Left renal cortex interstitium (tissue), 4 donors: ENCODE results near the gene ZC3H7B. TPM values are rescaled to one million over a fixed set of nuclear protein-coding genes. Genes with fewer than 3 reads are reported as not detected.

Source experiments
- DNase-seq, 4 donors: peaks; one replicate each; pipeline ENCODE4 v3.0.0-alpha.2; 2013; ENCODE audit warnings: low read depth in 4 of 4, low spot score in 2 of 4, missing footprints in 1 of 4
- polyA plus RNA-seq, 4 donors: library from polyadenylated mRNA; unstranded; fragments of 120-200 nt; gene quantifications; one replicate each; pipeline ENCODE4 v1.2.1, GENCODE V29; 2013; ENCODE audit not compliant: insufficient read length in 4 of 4

ZC3H7B gene
- polyA plus RNA-seq, 4 donors = 70.6 to 109 (median 94.8) TPM

DNA sequence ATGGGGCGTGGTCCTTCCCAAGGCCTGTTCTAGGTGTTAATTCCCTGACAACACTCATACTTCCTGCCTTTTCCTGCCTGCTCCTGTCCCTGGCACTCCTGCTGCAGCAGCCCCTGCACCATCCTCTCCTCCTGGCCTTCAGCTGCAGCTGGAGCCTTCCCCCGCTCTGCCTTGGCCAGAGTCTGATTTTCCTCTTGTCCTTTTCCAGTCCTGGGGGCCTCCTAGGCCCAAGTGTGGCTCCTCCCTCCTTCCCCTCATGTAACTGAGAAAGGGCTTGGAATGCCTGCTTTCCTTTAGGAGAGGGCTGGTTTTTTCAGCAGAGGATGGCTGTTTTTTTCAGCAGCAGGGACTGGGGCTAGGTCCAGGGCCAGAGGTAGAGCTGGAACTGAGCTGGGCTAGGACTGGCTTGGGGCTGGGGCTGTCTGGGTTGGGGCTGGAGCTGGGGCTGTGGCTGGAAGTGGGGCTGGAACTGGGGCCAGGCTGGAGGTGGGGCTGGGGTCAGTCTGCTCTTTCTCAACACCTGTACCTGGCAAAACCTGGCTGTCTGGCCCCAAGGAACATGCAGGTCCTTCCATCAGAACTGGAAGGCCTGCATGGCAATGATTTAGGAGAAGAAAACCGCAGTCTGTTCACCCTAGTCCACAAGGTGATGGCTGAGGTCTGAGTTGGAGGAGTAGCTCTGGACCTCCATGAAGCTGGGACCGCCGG is 23.6 kb downstream of the ZC3H7B start:
- no peak for DNase-seq

DNA sequence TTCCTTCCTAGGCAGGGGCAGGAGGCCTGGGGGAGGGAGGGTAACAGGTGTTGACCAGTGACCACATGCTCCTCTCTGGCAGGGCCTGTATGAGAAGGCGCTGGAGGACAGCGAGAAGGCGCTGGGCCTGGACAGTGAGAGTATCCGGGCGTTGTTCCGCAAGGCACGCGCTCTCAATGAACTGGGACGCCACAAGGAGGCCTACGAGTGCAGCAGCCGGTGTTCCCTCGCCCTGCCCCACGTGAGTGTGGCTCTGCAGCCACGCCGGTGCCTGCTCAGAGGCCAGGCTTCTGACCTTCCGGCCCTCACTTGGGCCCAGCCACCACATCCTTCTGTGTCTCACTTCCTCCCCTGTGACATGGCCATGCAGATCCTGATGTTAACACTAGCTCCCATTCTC is 25.8 kb downstream of the ZC3H7B start:
- DNase-seq = no peak

DNA sequence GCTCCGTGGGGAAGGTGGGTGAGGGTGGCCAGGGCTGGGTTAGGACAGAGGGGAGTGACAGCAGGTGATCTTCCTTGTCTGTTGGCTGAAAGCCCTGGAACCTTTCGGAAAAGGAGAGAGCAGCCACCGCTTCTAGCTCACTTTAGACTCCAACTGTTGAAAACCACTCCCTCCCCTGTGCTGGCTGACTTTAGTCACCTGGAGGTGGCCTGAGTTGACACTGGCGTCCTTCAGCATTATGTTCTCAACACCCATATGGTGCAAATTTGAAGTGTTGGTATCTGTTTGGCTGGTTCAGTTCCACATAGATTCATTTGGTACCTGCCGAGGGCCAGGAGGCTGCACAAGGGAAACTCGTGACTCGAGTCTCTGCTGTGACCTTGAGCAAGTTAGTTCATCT is 28.8 kb downstream of the ZC3H7B start:
- no peak for DNase-seq

DNA sequence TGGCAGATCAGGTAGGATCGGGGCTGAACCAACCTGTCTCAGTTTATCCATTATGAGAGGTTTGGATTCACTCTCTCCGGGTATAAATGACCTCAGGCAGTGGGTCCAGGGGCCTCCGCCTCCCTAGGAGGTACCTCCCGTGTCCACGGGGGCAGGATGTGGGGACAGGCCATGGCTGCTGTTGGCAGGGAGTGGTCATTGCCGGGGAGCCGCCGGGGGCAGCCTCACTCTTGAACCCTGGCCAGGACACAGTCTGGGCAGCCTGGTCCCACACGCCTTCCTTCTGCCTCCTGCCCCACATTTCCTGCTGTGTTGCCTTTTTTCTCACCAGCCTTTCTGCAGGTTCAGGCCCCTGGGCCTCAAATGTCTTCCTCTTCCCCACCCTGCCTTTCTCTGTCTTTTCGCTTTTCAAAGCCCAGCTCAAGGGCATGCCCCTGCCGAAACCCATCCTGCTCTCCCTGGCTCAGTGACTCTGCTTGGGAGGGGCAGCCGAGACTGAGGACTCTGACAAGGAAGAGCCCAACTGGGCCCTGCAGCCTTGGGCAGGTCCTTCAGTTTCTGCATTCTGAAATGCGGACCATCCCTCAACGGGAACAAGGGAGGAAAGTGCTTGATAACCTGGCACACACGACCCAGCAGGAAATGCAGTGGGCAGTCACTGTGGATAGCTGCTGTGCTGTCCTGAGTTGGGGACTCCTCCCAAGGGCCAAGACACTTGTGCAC is 31.1 kb downstream of the ZC3H7B start:
- DNase-seq = no peak

DNA sequence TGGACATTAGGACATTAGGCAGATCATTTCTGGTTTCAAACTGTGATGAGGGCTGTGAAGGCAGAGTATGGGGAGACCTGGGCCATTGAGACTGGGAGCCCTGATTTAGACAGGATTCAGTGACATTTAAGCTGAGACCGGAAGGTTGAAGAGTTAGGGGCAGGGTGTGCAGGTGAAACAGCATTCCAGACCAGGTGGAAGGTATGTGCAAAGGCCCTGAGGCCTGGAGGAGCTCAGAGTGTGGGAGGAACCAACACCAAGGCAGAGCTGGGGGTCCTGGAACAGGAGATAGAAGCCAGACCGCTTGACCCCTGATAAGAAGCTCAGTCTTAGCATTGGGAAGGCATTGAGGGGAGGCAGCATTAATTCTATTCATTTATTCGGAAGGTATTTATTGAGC is 32.5 kb downstream of the ZC3H7B start:
- DNase-seq = no peak

DNA sequence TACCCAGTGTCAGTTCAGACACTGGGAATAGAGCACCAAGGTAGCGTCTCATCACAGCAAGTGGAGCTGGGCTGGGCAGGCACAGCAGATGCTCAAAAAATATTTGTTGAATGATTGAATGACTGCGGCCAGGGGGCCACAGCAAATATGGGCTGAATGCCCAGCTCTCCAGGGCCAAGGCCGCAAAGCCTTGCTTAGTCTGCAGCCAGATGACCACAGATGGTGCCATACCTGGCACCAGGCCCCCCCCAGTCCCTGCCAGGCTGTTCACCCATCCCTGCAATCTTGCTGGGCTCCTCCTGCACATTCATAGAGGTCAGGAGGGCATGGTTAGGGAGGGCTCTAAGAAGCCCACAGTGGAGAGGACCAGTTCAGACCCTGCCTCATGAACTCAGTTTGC is 32.9 kb downstream of the ZC3H7B start:
- DNase-seq = no peak

DNA sequence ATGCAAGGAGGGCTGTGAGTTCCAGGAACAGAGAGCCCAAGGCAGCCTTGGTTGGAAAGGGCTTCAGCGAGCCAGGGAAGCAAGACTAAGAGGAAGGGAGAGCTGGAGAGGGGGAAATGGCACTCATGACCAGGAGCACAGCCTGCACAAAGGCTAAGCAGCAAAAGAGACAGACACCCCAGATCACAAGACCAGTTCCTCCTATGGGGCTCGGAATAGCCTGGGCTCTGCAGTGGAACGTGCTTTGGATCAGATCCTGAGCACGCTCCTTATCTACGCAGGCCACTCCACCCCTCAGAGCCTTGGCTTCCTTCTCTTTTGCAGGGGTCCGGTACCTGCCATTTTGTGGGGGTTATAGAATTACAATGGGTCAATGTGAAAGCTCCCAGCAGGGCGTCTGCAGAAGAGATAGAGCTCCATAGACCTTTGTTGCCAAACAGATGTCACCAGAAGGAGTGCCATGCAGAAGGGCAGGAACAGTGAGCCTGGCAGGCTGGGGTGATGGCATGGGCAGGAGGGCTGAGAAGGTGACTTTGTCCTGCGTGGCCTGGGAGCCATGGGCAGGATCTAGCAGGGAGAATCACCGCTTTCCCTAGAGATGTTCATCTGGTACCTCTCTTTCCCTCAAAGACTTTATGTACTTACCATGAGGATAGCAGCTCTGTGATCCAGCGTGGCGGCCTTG is 33.8 kb downstream of the ZC3H7B start:
- DNase-seq = no peak

DNA sequence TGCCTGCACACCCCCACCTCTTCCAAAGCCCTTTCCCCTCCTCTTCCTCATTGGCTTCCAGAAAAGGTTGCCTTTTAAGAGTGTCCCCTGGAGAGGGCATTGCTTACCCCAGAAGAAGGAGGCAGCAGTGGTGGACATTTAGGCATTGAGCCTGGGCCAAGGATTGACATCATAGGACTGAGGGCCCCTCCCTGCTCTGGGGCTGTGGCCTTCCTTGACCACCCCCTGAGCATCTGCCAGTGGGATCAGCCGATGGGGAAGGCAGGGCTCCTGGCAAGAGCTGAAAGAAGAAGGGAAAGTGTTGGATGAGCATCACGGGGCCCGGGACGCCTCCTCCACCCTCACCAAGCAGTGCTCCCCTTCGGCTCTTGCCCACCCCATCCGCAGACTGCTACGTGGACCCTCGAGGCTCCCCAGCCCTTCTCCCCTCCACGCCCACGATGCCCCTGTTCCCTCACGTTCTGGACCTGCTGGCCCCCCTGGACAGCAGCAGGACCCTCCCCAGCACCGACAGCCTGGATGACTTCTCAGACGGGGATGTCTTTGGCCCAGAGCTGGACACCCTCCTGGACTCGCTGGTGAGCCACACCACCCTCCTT is 37.4 kb downstream of the ZC3H7B start:
- no peak for DNase-seq

DNA sequence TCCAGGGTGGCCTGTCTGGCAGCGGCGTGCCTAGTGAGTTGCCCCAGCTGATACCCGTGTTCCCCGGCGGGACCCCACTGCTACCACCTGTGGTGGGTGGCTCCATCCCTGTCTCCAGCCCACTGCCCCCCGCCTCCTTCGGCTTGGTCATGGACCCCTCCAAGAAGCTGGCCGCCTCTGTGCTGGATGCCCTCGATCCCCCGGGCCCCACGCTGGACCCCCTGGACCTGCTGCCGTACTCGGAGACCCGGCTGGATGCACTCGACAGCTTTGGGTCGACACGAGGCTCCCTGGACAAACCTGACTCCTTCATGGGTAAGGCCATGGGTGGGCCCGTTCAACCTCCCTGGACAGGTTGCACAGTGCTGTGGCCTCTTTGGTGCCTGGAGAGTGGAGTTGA is 38.5 kb downstream of the ZC3H7B start:
- DNase-seq = no peak

DNA sequence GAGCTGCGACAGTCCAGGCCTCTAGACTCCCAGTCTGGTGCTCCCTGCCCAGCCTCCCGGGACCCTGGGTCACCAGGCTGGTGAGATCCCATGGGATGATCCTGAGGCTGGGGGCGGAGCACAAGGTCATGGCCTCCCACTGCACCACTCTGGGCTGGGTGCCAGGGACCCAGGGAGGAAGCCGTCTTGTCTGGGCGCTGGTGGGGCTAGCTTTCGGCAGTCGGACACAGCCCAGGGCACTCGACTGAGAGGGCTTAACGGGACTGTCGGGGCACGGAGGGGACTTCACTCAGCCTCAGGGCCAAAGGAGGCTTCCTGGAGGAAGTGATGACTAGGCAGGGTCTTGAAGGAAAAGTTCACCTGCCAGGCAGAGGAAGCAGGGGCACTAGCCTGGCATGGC is 39.0 kb downstream of the ZC3H7B start:
- no peak for DNase-seq

DNA sequence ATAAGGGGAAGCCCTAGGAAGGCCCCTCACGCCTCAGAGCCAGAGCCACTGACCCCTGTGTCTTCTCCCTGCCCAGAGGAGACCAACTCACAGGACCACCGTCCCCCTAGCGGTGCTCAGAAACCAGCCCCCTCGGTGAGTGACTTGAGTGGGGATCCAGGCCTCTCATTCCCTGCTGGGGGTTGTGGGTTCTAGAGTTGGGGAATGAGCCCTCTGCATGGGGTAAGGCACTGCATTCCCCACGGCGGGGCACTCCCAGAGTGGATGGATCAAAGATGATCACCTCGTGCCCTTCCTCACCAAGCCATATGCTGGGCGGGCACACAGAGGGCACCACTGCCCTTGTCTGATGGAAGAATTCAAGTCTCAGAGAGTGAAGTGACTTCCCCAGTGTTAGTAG is 39.7 kb downstream of the ZC3H7B start:
- no peak for DNase-seq

DNA sequence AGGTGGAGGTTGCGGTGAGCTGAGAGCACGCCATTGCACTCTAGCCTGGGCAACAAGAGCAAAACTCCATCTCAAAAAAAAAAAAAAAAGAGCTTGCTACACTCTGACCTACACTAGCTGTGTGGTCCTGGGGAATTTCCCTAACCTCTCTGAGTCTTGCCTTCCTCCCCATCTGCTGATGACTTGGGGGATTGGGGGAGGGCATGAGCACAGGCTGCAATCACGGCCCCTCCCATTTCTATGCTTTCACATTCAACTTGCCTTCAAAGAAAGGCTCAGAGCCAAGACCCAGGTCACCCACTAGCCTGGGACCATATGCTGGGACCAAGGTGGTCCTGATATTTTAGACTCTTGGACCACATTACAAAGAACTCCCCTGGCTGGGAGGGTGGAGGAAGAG is 40.7 kb downstream of the ZC3H7B start:
- DNase-seq = no peak

DNA sequence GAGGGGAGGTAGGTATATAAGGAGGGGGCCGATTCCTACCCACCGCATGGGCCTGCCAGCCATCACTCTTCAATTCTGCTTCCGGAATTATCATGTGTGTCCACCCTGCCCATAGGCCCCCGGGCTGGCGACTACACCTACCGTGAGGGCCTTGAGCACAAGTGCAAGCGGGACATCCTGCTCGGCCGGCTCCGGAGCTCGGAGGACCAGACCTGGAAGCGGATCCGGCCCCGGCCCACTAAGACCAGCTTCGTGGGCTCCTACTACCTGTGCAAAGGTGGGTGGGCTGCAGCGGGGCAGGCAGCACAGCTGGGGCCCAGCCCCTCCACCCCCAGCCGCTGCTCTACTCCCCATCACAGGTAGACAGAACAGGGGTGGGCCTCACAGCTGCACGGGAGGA is 42.0 kb downstream of the ZC3H7B start:
- DNase-seq = no peak

DNA sequence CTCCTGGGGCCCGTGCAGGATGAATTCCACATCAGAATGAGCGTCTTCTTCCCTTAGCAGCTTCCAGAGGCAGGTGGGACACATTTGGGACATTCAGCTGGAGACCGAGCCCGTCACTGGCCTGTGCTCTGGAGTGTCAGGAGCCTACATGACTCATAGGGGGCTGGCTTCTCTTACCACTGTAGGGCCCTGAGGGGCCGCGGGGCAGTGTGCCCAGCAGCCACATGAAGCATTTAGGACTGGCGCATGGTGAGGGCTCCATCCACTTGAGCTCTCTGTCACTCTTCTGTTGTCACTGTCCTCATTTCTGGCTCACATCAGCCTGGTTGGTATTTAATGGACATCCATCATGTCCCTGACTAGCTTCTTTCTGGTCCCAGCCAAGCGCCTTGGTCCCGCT is 42.4 kb downstream of the ZC3H7B start:
- no peak for DNase-seq

DNA sequence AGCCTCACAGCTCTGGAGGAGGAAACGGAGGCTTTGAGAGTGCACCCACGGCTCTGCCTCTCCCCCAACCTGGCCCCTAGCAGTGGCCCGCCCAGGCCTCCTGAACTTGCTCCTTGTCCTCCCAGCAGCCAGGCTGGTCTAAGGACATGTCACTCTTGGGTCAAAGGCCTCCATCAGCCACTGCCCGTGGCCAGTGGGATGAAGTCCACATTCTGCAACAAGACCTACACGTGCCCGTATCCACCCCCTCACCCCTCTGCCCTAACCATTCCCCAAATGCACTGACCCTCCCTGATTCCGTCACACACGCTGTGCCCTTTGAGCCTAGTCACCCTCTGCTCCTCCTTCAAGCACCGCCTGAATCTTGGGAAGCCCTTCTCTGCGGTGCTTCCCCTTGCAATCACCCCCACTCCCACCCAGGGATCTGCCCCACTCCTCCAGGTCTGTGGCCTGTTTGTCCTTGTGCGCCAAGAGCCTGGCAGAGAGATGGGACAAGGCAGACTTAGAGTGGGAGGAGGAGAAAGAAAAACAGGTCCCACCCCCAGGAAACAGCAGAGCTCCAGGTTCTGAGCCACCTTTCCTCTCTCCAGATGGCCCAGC is 43.0 kb downstream of the ZC3H7B start:
- no peak for DNase-seq

DNA sequence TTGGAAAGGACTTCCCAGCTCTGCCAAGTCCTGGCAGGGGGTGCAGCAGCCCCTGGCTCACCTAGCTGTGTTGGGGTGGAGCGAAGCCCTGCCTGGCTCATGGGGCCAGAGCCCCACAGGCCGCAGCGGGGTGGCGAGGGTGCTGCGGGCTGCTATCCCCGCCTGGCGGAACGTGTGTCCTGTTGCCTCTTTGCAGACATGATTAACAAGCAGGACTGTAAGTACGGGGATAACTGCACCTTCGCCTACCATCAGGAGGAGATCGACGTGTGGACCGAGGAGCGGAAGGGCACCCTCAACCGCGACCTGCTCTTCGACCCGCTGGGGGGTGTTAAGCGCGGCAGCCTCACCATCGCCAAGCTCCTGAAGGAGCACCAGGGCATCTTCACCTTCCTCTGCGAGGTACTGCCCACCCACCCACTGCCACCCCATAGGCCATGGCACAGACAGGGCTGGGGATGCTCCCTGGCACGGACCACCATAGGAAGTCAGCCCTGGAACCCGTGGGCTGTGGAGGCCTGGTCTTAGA is 44.5 kb downstream of the ZC3H7B start:
- DNase-seq = no peak

DNA sequence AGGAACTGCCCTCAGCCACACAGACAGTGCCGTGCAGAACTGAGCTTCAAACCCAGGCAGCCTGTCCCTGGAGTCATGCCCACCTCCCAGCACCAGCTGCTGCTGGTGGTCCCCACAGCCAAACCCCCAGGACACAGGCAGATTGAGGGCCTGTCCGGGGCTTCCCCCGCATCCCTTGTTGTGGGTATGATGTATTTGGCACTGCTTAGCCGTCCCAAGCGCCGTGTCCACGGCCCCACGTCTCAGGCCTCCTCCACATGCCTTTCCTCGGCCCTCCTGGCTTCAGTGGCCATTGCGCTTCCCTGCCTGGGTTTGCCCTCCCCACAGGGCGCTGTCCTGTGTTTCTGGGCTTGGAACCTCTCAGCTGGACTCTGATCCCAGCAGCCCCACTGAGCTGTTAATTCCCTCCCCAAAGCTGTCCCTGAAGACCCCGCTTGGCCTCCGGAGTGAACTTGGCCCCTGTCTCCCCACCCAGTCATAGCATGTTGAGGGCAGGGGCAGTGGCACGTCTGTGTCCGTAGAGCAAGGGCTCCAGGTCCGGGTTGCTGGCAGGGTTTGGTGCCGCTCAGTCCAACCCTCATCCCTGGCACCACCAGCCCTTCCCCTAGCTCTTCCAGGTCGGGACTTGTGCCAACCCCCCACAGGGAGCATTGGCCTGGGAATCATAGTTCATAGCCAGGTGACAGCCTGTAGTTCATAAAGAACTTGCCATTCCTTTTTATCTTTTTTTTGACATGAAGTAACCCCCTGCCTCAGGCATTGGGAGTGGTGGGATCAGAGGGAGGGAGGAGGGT is 45.9 kb downstream of the ZC3H7B start:
- DNase-seq = no peak

DNA sequence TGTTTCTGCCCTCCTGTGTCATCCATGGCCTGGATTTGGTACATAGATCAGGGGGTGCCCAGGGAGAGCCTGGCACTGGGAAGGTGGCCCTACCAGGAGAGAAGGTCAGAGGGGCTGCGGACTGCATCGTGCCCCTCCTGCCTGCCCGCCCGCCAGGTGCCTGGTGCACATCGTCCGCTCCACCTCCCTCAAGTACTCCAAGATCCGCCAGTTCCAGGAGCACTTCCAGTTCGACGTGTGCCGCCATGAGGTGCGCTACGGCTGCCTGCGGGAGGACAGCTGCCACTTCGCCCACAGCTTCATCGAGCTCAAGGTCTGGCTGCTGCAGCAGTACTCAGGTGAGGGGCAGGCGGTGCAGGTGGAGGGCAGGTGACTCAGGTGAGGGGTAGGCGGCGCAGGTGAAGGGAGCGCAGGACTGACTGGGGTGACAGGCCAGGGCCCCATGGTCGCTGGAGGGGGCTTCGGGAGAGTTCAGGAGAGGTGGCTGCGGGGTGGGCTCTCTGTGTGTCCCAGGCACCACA is 47.7 kb downstream of the ZC3H7B start:
- no peak for DNase-seq

DNA sequence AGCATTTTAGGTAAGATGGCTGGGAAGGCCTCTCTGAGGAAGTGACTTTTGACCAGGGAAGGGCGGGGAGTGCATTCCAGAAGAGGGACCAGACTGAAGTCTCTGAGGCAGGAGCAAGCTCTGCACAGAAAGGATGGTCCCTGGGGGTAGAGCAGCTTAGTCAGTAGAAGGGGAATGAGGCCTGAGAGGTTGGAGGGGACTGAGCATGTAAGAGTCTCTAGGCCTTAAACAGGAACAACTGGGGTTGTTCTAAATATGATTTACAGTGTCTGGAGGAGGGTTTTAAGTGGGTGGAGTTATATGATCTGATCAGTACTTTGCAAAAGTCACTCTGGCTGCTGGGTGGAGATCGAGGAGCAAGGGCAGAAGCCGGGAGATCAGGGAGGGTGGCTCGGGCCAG is 48.8 kb downstream of the ZC3H7B start:
- no peak for DNase-seq

DNA sequence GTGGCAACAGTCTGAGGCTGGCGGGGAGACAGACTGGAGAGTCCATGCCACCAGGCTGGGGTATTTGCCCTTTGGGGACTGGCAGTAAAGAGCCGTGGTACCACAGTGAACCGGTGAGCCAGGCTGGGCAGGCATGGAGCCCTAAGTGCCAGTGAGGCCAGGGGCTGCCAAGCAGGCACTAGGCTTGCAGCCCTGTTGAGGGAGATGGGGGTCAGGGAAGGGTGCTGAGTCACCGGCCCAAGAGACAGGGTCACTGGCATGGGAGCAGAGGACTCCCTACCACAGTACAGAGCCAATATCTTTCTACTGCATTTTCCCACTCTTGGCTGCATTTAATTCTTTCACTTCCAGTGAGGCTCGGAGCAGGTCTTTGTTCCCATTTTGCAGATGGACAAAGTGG is 49.7 kb downstream of the ZC3H7B start:
- no peak for DNase-seq
